K562 (cell line): ENCODE measurements around the gene ZNF214. TPM values are rescaled to one million over a fixed set of nuclear protein-coding genes. Genes with fewer than 3 reads are reported as not detected.
A peak's percentile ranks its signal among the peaks of the same experiment; 100 is the strongest.

Experiments used
- ATAC-seq: fragments of 200-7000 bp; cut with Tn5 transposase; 3 replicates; pipeline ENCODE4 v1.9.1; 2020; ENCODE audit warnings: moderate library complexity
- BruUV-seq: library from RNA; stranded (reverse); fragments of 400-500 nt; replicated peaks from 2 replicates; lab custom pipeline; 2021; lab: Mats Ljungman, UMichigan
- CTCF ChIA-PET: fragments of 300-600 bp; formaldehyde crosslinking; extraction: SDS; loops from one replicate; lab custom pipeline; 2021; ENCODE audit warnings: low intra/inter-chr PET ratio; lab: Yijun Ruan, JAX
- POLR2A ChIA-PET: fragments of 300-600, 350-650 bp; sonication (Branson Sonifier 250); formaldehyde crosslinking; extraction: SDS; loops from one replicate; lab custom pipeline; 2021; ENCODE audit warnings: antibody characterized with exemption, inconsistent platforms; lab: Yijun Ruan, JAX
- DNase-seq, 4 experiments: peaks; one replicate each; pipeline versions ENCODE4 v3.0.0 to v3.0.0-alpha.2; 2011 to 2018; ENCODE audit warnings: low spot score in 3 of 4, mixed read lengths in 3 of 4; ENCODE audit errors: extremely low read depth in 1 of 4
- FAIRE-seq: peaks from 2 replicates; lab custom pipeline; 2011; peaks lifted over from hg19 to GRCh38; lab: Jason Lieb, UNC
- H2AFZ ChIP-seq: 2 replicates; pipeline ENCODE4 v1.6.0; 2011; ENCODE audit warnings: low read depth, low read length, control low read depth, inconsistent platforms
- H3K27ac ChIP-seq: fragments of 200-600 bp; 3 replicates; pipeline ENCODE4 v1.8.0; 2011; ENCODE audit warnings: low read depth, mild to moderate bottlenecking, control low read depth, inconsistent platforms, low read length, moderate library complexity, mixed read lengths; ENCODE audit errors: extremely low read depth
- H3K27me3 ChIP-seq, 2 experiments: fragments of 300-600 bp in 1 of 2; 2 replicates in 1 of 2; 3 replicates in 1 of 2; pipeline versions ENCODE4 v1.6.0 to v1.8.0; 2011; ENCODE audit warnings: inconsistent platforms in 2 of 2, low read length in 2 of 2, mild to moderate bottlenecking in 1 of 2, mixed read lengths in 1 of 2, moderate library complexity in 1 of 2; ENCODE audit not compliant: control insufficient read depth in 2 of 2, insufficient read depth in 2 of 2
- H3K36me3 ChIP-seq: fragments of 300-600 bp; 3 replicates; pipeline ENCODE4 v1.8.0; 2011; ENCODE audit warnings: mild to moderate bottlenecking, low read length, inconsistent platforms; ENCODE audit not compliant: control insufficient read depth, insufficient read depth
- H3K4me1 ChIP-seq, 2 experiments: fragments of 200-600 bp in 1 of 2; replicated peaks in 1 of 2; 2 replicates in 1 of 2; 3 replicates in 1 of 2; pipeline versions ENCODE4 v1.5.1 to v1.8.0; 2011; ENCODE audit warnings: inconsistent platforms in 2 of 2, low read length in 2 of 2, mild to moderate bottlenecking in 1 of 2, mixed read lengths in 1 of 2, moderate library complexity in 1 of 2; ENCODE audit not compliant: control insufficient read depth in 2 of 2, insufficient read depth in 2 of 2
- H3K4me2 ChIP-seq: 2 replicates; pipeline ENCODE4 v1.6.1; 2011; ENCODE audit warnings: low read length, control low read depth, inconsistent platforms, mixed read lengths; ENCODE audit not compliant: insufficient read depth
- H3K4me3 ChIP-seq: fragments of 200-600 bp; sonication (generic), shearing (Covaris generic); 2 replicates; pipeline ENCODE4 v1.5.1; 2016; ENCODE audit warnings: control low read depth, inconsistent platforms
- H3K79me2 ChIP-seq: fragments of 200-600 bp; 3 replicates; pipeline ENCODE4 v1.8.0; 2011; ENCODE audit warnings: low read length, inconsistent platforms; ENCODE audit not compliant: control insufficient read depth, insufficient read depth
- H3K9ac ChIP-seq, 2 experiments: 2 replicates each; pipeline versions ENCODE4 v1.6.0 to v1.6.1; 2011; ENCODE audit warnings: low read depth in 2 of 2, low read length in 2 of 2, control low read depth in 1 of 2, inconsistent platforms in 1 of 2, mild to moderate bottlenecking in 1 of 2, mixed read lengths in 1 of 2; ENCODE audit not compliant: insufficient read depth in 1 of 2
- H3K9me1 ChIP-seq: one replicate; pipeline ENCODE4 v1.6.0; 2011; ENCODE audit warnings: inconsistent platforms, mild to moderate bottlenecking, low read length, moderate library complexity; ENCODE audit not compliant: control insufficient read depth, insufficient read depth
- H3K9me3 ChIP-seq: replicated peaks from 2 replicates; pipeline ENCODE4 v1.5.1; 2011; ENCODE audit warnings: low read depth, low read length, inconsistent platforms; ENCODE audit not compliant: control insufficient read depth, insufficient read depth
- H4K20me1 ChIP-seq: replicated peaks from 2 replicates; pipeline ENCODE4 v1.6.1; 2011; ENCODE audit warnings: low read length, inconsistent platforms, mixed read lengths; ENCODE audit not compliant: control insufficient read depth, insufficient read depth
- AFF1 ChIP-seq, 2 experiments: fragments of 450-650 bp; IDR thresholded peaks; 2 replicates each; pipeline ENCODE4 v1.6.1; 2018; ENCODE audit warnings: mild to moderate bottlenecking in 2 of 2, low read depth in 1 of 2; ENCODE audit not compliant: partially characterized antibody in 2 of 2
- ARID3B ChIP-seq: fragments of 250-450 bp; sonication (Bioruptor Pico); IDR thresholded peaks from 2 replicates; pipeline ENCODE4 v1.4.0; 2020; ENCODE audit warnings: borderline replicate concordance
- MAZ ChIP-seq, 2 experiments: fragments of 450-650 bp in 1 of 2; sonication (generic) in 1 of 2; formaldehyde crosslinking; IDR thresholded peaks in 1 of 2; conservative IDR thresholded peaks in 1 of 2; 2 replicates each; pipeline versions ENCODE4 v1.4.0 to v1.5.0; 2020; ENCODE audit warnings: mild to moderate bottlenecking in 1 of 2, missing genetic modification reagents in 1 of 2
- MYNN ChIP-seq, 2 experiments: sonication (generic); formaldehyde crosslinking in 1 of 2; IDR thresholded peaks; 2 replicates each; pipeline versions ENCODE4 v1.5.0 to v1.6.1; 2016 to 2020; ENCODE audit warnings: antibody characterized with exemption in 1 of 2, missing genetic modification reagents in 1 of 2
- RBM34 ChIP-seq: fragments of 200-400 bp; formaldehyde crosslinking; IDR thresholded peaks from 2 replicates; pipeline ENCODE4 v1.6.1; 2018; ENCODE audit warnings: low read length, borderline replicate concordance; ENCODE audit not compliant: insufficient read depth
- SMAD2 ChIP-seq: fragments of 150-350 bp; IDR thresholded peaks from 2 replicates; pipeline ENCODE4 v1.6.1; 2014; ENCODE audit warnings: low read depth, mild to moderate bottlenecking, low read length
- ZNF133 ChIP-seq: fragments of 250-450 bp; sonication (Bioruptor Pico); IDR thresholded peaks from 2 replicates; pipeline ENCODE4 v1.4.0; 2020; ENCODE audit warnings: mild to moderate bottlenecking
- ZNF354B ChIP-seq: fragments of 250-450 bp; sonication (Bioruptor Pico); IDR thresholded peaks from 2 replicates; pipeline ENCODE4 v1.4.0; 2020
- WGBS: fragments of 100-300 bp; shearing (Covaris generic); methylation state at CpG from one replicate; pipeline ENCODE4 v1.1.6; 2016; ENCODE audit warnings: low coverage, mixed read lengths; ENCODE audit not compliant: insufficient coverage; ENCODE audit errors: missing lambda C conversion rate; 5-methylcytosine and 5-hydroxymethylcytosine counted together
- in situ Hi-C: fragments of 300-500 bp; cut with MboI; formaldehyde crosslinking; loops from 4 replicates; pipeline ENCODE4 v1.15.0; 2018; ENCODE audit warnings: inconsistent platforms, mixed read lengths
- intact Hi-C: fragments of 100-400 bp; cut with micrococcal nuclease; formaldehyde crosslinking; loops from 2 replicates; pipeline ENCODE4 v1.14.2; 2022
- polyA plus RNA-seq, 8 experiments: library from polyadenylated mRNA; depleted of rRNA in 4 of 8; stranded (reverse) in 5 of 8; unstranded in 3 of 8; fragments of >200 nt; fragmentation: Nextera tagmentation in 2 of 8; fragmentation: Illumina TruSeq in 1 of 8; extraction: Ambion mirVana in 2 of 8; extraction: Trizol in 1 of 8; gene quantifications; 2 replicates each; pipeline versions ENCODE4 v1.2.1 to v1.2.3, GENCODE V29; 2011 to 2014; ENCODE audit warnings: inconsistent platforms in 1 of 8, missing spikeins in 1 of 8
- total RNA-seq, 7 experiments: library from RNA; depleted of rRNA in 6 of 7; stranded (reverse); fragments of >200 nt in 6 of 7; fragmentation: Illumina TruSeq in 2 of 7; extraction: Trizol in 2 of 7; gene quantifications; 2 replicates each; pipeline versions ENCODE4 v1.2.1 to v1.2.3, GENCODE V29; 2011 to 2021; ENCODE audit warnings: low replicate concordance in 1 of 7
- TF ChIP-seq, protein P1 (sequence below): fragments of 450-650 bp; formaldehyde crosslinking; IDR thresholded peaks from 2 replicates; pipeline ENCODE4 v1.4.0; 2020; ENCODE audit warnings: mild to moderate bottlenecking, moderate library complexity

ZNF214 gene
- total and polyA plus RNA-seq, 9 of the 15 experiments (the other 6 are each of a cell fraction or from before 2014, with no cell fraction given), result 0.06 to 0.41 (median 0.33) TPM; not detected in 1

GRCh38 chr11:6988506-6988905, 31.6 kb downstream of the ZNF214 start (continued):
- no peak for TF ChIP-seq SMAD2
- TF ChIP-seq, all 486 proteins: peak for 0

DNA sequence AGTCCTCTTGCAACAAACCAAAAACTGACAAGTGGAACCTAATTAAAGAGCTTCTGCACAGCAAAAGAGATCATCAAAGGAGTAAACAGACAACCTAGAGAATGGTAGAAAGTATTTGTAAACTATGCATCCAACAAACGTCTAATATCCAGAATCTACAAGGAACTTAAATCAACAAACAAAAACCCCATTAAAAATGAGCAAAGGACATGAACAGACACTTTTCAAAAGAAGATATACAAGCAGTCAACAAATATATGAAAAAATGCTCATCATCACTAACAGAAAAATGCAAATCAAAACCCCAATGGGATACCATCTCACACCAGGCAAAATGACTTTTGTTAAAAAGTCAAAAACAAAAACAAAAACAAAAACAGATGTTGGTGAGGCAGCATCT, 33.7 kb downstream of the ZNF214 start:
- POLR2A ChIA-PET, result no interaction called here
- no TSS peak for BruUV-seq
- Histone ChIP-seq H3K4me1 (peaks cover 0 to 4% of the 10 kb centered on the region in 2 experiments; a peak in 1 of 5 replicates), H3K27me3 (no peaks in the 10 kb centered on the region), H3K79me2 (no peaks in the 10 kb centered on the region), H4K20me1 (no peaks in the 10 kb centered on the region), H3K36me3 (no peaks in the 10 kb centered on the region; the same call in 2 of the 3 replicates), H2AFZ (no peak overlapping the region), H3K9ac (no peak overlapping the region), H3K4me3 (no peak overlapping the region), H3K4me2 (no peak overlapping the region), H3K27ac (no peak overlapping the region), H3K9me1 (no peaks in the 10 kb centered on the region), H3K9me3 (no peaks in the 10 kb centered on the region)
- WGBS, result 5% methylated on average over 1 of the region's 1 CpG
- FAIRE-seq (no peak), ATAC-seq (no peak), DNase-seq (no peak)
- CTCF ChIA-PET, result no interaction called here
- intact Hi-C loops (no loop called here), in situ Hi-C loops (no loop called here)
- no peak for TF ChIP-seq RBM34
- TF ChIP-seq ARID3B (CRISPR knock-in tag), result no peak
- no peak for TF ChIP-seq MYNN (IDR thresholded peaks at IDR 0.05)
- no peak for TF ChIP-seq MYNN (CRISPR knock-in tag; IDR thresholded peaks at IDR 0.05)
- no peak for TF ChIP-seq MAZ (CRISPR knock-in tag; conservative IDR thresholded peaks at IDR 0.05 in 1 of 2, IDR thresholded peaks at IDR 0.05 in 1 of 2)
- TF ChIP-seq ZNF354B (CRISPR knock-in tag), result no peak
- TF ChIP-seq AFF1 (IDR thresholded peaks at IDR 0.05; ENCODE audit: low read depth in 1 of 2, partially characterized antibody in 2 of 2), result peak in 1 of 2 experiments; percentile 84
- TF ChIP-seq ZNF133 (CRISPR knock-in tag), result no peak
- TF ChIP-seq, protein P1, sequence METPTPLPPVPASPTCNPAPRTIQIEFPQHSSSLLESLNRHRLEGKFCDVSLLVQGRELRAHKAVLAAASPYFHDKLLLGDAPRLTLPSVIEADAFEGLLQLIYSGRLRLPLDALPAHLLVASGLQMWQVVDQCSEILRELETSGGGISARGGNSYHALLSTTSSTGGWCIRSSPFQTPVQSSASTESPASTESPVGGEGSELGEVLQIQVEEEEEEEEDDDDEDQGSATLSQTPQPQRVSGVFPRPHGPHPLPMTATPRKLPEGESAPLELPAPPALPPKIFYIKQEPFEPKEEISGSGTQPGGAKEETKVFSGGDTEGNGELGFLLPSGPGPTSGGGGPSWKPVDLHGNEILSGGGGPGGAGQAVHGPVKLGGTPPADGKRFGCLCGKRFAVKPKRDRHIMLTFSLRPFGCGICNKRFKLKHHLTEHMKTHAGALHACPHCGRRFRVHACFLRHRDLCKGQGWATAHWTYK, result no peak
